Stimulated activated CD8-positive, alpha-beta memory T cell treated with anti-CD3 and anti-CD28 coated beads, Interleukin-7, amount 100 ng/mL, for 24 hours (primary cell): ENCODE results near the gene MYOG.

Source experiments
- DNase-seq: peaks from one replicate; pipeline ENCODE4 v3.0.0-alpha.2; 2020; ENCODE audit warnings: low read depth

MYOG gene

DNA sequence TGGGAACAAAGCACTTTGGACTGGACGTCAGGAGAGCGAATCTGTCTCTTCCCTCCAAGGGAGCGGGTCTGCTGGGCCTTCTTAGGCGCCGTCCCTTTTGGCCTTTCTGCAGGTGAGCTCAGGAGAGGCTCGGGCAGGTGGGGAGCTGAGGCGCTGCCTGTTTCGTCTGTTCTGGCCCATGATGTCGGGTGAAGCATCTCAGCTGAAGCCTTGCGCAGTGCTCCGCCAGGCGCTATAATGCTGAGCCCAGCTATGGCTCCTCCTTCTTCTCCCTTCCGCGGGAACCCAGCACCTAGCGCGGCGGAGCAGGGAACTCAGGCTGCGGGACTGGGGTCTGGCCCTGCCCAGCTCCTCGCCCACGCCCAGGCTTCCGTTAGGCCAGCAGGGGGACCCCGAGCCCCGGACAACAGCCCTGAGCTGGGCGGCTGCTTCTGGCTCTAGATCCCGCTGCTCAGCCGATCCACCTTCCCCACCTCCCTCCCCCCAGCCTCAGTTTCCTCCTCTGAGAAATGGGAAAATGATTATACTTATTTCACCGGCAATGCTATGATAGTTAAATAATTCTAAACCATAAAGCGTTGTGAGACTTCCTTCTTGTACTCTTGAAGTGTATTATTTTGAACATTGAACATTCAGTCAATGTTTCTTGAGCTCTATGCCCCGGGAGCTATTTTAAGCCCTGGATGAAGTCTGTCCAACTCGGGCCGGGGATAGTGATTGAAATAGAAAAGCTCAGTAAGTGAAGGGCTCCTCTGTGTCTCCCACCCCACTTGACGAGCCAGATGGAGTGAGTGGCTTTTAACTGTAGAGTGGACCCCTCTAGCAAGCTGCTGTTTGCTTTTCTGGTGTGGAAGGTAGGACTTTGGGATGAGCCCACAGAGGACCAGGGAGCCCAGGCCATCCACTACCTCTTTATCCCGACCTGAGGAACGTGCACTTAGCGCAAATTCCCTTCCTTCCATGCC lies 32.1 kb upstream of the MYOG start:
- DNase-seq = no peak

DNA sequence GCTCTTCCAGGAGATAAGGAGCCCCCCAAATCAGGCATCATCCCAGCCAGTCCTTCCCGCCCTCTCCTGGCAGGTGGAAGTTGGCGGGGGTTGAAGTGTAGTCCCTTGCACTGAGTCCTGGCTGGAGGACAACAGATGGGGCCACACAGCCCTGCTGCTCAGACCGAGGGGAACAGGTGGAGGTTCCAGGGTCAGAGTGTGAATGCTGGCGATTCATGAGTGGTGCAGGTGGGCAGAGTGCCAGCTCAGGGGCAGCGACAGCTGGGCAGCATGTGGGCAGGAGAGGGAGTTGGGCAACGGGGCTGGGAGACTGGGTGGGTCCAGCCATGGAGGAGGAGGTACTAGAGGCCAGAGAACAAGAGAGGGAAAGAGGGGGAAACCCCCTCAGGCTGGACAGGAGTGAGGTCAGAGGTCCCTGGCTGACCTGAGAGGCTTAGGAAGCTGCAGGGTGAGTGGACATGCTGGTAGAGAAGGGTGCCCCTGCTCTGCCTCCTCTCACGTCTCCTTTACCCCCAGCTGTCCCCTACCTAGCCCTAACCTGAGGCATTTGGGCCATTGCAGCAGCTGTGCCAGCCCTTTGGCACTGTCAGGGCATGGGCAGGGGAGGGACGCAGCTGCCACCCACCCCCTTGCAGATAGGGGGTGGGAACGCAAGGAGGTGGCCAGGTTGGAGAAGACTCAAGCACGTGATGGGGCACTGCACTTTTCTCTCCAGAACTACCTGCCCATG lies 30.4 kb upstream of the MYOG start:
- DNase-seq = no peak

DNA sequence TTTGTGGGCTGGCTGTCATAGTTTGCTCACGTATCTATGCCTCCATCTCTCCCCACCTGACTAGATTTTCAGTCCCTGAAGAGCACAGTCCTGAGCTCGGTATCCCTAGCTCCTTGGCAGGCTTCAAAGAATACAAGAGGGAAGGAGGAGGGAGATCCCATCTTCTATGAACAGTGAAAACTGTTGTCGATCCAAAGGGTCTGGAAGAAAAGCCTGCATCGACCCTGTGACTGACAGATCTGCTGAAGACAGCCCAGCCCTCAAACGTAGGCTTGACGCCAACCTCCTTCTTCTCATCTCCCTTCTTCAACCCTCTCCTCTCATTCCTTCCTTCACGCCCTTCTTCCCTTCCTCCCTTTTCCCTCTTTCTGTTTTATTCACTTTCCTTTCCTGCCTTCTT lies 28.4 kb upstream of the MYOG start:
- no peak for DNase-seq

GRCh38 chr1:203113308-203113707 lies 27.5 kb upstream of the MYOG start:
- no peak for DNase-seq

GRCh38 chr1:203112475-203112874 lies 26.7 kb upstream of the MYOG start:
- no peak for DNase-seq

DNA sequence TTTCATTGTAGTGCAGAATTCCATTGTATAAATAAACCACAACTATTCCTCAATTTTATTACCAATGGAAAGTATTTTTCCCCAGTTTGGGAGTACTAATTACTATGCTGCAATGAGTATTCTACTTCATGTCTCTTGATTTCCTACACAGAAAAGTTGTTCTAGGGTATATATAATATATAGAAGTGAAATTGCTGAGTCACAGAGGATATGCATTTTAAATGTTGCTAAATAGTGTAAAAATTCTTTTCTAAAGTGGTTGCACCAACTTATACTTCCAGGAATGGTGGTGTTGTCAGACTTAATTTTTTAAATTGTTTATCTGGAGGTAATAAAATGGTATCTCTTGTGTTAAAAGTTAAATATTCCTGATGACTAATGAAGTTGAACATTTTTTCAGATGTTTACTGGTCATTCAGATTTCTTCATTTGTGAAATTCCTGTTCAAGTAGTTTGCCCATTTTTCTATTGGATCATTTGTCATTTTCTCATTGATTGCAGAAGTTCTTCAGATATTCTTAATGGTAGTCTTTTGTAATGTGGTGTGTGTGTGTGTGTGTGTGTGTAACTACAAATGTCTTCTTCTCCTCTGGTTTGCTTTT lies 19.1 kb upstream of the MYOG start:
- DNase-seq = no peak

DNA sequence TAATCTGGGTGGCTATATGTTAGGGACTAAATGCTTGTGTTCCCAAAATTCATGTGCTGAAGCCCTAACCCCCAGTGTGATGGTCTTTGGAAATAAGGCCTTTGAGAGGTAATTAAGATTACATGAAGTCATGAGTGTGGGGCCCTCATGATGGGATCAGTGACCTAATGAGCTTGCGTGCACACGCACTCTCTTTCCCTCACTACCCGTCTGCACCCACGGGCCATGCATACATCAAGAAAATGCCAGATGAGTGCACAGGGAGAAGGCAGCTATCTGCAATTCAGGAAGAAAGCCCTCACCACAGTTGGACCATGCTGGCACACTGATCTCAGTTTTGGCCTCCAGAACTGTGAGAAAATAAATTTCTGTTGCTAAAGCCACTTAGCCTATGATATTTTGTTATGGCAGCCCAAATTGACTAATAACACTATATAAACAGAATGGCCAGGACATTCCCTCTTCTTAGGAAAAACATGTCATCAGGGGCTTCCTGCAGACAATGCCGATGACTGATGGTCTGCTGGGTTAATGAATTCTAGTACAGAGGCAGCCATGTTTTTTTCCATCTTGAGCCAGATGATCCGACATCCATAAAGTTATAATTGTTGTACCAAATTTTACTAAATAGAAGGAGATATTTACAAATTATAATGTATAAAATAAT lies 18.1 kb upstream of the MYOG start:
- DNase-seq = no peak

DNA sequence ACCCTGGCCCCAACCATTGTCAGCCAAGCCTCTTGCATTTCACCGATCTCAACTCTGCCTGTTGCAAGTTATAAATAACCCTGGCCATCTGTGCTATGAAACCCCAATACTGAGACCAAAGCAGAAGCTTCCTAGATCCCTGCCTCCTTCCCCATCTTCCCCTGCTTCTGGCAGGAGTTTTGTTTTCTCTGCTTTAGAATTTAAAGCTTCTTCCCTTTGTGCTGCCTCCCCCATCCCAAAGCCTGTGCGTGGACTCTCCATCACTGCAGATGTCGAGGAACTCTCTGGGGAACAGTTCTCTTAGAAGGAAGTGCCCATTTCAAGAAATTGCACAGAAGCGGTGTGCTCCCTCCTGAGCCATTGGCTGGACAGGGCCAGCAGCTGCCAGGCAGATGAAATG lies 17.4 kb upstream of the MYOG start:
- DNase-seq = no peak

DNA sequence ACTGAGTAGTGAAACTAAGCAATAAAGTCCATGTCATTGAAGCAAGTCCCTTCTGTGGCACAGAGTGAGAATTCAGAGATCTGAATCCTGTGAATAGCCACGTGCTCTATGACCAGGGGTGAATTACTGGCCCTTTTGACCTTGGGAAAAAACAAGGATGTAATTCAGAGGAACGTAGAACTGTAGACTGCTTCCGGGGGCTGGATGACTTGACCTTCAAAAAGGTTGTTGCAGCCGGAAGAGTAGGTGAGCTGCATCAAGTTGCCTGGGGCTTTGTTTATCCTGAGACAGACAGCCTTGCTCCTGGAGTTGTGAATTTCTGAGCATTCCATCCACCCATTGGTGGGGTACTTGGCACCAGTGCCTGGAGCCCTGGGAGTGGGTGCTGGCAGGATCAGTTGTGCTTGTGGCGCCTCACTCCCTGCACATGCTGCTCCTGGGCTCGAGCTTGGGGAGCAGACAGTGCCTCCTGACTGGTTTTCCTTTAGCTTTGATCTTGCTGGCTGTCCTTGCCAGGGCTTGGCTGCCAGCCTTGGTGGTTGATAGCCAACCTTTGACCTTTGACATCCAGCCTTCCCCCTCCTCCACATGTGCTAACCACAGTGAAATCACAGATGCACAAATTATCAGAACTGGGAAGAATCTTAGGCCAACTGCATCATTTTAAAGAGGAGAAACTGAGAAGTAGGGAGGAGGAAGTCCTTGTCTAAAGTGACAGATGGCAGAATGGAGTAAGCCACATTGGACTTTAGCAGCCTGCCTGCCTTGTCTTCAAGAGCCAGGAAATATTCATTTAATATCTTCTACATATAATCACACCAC lies 16.2 kb upstream of the MYOG start:
- no peak for DNase-seq

GRCh38 chr1:203100516-203100869 lies 14.7 kb upstream of the MYOG start:
- no peak for DNase-seq

- DNase-seq = no peak
These were observed 14.1 kb upstream of the MYOG start for GRCh38 chr1:203099805-203100515.

GRCh38 chr1:203098914-203099520 lies 13.2 kb upstream of the MYOG start:
- DNase-seq = no peak

DNA sequence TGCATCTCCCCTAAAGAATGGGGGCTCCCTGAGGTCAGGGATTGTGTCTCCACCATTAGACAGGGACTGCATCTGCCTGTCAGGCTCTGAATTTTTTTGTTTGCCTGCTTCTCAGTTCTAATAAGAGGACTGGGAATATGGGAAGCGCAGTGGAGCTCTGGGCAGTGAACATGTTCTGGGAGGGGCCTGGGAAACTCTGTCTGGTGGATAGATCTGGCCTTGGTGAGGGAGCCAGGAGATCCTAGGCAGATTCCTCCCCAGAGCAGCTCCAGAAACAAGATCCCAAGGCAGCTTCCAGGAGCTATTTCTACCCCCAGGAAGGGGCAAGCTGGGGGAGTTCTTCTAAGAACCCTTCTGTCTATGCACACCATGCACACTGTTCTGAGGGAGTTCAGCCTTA lies 12.6 kb upstream of the MYOG start:
- no peak for DNase-seq

GRCh38 chr1:203097001-203097400 lies 11.2 kb upstream of the MYOG start:
- no peak for DNase-seq

- DNase-seq = no peak
These were observed 10.8 kb upstream of the MYOG start for GRCh38 chr1:203096566-203096965.

DNA sequence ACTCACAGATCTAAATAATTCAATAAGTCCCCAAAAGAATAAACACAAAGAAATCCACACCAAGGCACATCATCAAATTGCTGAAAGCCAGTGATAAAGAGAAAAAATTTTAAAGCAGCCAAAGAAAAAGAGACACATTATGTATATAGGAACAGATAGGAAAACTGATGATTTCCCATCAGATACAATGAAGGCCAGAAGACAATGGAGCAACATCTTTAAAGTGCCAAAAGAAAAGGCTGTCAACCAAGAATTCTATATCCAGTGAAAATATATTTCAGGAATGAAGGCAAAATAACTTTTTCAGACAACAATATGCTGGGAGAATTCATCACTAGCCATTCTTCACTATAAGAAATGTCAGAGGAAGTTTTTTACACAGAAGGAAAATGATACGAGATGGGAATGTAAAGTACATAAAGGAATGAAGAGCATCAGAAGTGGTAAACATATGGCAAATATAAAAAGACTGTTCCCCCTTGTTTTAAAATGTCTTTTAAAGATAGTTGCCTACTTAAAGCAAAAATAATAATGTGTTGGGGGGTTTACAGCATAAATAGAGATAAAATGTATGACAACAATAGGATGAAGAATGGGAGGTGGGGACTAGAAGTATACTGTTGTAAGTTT lies 9.4 kb upstream of the MYOG start:
- DNase-seq = no peak

- no peak for DNase-seq
These were observed 8.1 kb upstream of the MYOG start for GRCh38 chr1:203093754-203094410.

GRCh38 chr1:203091761-203092330 lies 6.0 kb upstream of the MYOG start:
- no peak for DNase-seq

- no peak for DNase-seq
These were observed 5.3 kb upstream of the MYOG start for GRCh38 chr1:203091199-203091477.
